Endodermal cell (in vitro differentiated cells): Measurements from ENCODE around the gene MAT2A. TPM values are rescaled to one million over a fixed set of nuclear protein-coding genes. Genes with fewer than 3 reads are reported as not detected.

Experiments used
- DNase-seq: peaks from one replicate; pipeline ENCODE4 v3.0.0-alpha.2; 2017
- H3K27ac ChIP-seq: 2 replicates; pipeline ENCODE4 v1.5.1; 2013; ENCODE audit warnings: mild to moderate bottlenecking, low read depth, low read length, moderate library complexity
- H3K27me3 ChIP-seq: 2 replicates; pipeline ENCODE4 v1.6.1; 2013; ENCODE audit warnings: mild to moderate bottlenecking, low read length, moderate library complexity; ENCODE audit not compliant: insufficient read depth, control insufficient read depth, poor library complexity, severe bottlenecking
- H3K36me3 ChIP-seq: 2 replicates; pipeline ENCODE4 v1.7.0; 2013; ENCODE audit warnings: mild to moderate bottlenecking, low read length, moderate library complexity; ENCODE audit not compliant: control insufficient read depth, insufficient read depth
- H3K4me1 ChIP-seq: one replicate; pipeline ENCODE4 v1.7.0; 2013; ENCODE audit warnings: low read length; ENCODE audit not compliant: control insufficient read depth, insufficient read depth
- H3K4me3 ChIP-seq: 2 replicates; pipeline ENCODE4 v1.5.1; 2013; ENCODE audit warnings: mild to moderate bottlenecking, low read length, moderate library complexity
- H3K9ac ChIP-seq: 2 replicates; pipeline ENCODE4 v1.6.1; 2013; ENCODE audit warnings: mild to moderate bottlenecking, low read length, moderate library complexity; ENCODE audit not compliant: poor library complexity, severe bottlenecking; ENCODE audit errors: extremely low read depth
- H3K9me3 ChIP-seq: 2 replicates; pipeline ENCODE4 v1.6.1; 2013; ENCODE audit warnings: mild to moderate bottlenecking, low read length, moderate library complexity; ENCODE audit not compliant: control insufficient read depth
- H3K27ac Mint-ChIP-seq: 2 replicates; pipeline ENCODE4 v1.8.0; 2020; ENCODE audit warnings: mixed read lengths
- H3K27me3 Mint-ChIP-seq: 2 replicates; pipeline ENCODE4 v1.8.0; 2021; ENCODE audit warnings: mild to moderate bottlenecking, mixed read lengths; ENCODE audit not compliant: insufficient read depth
- H3K36me3 Mint-ChIP-seq: 2 replicates; pipeline ENCODE4 v1.8.0; 2020; ENCODE audit warnings: low read depth, mixed read lengths
- H3K4me1 Mint-ChIP-seq: 2 replicates; pipeline ENCODE4 v1.8.0; 2020; ENCODE audit warnings: mixed read lengths
- H3K4me3 Mint-ChIP-seq: 2 replicates; pipeline ENCODE4 v1.8.0; 2020; ENCODE audit warnings: mild to moderate bottlenecking, moderate library complexity, mixed read lengths
- H3K9me3 Mint-ChIP-seq: 2 replicates; pipeline ENCODE4 v1.8.0; 2020; ENCODE audit warnings: mild to moderate bottlenecking, mixed read lengths
- CTCF ChIP-seq: fragments of 200-600 bp; sonication (generic); conservative IDR thresholded peaks from 2 replicates; pipeline ENCODE4 v1.5.0; 2021; ENCODE audit warnings: antibody characterized with exemption, mild to moderate bottlenecking
- WGBS, 2 experiments: methylation state at CpG; one replicate each; pipeline versions ENCODE4 v1.1.5 to v1.1.7; 2013; ENCODE audit warnings: missing lambda C conversion rate in 2 of 2, mixed read lengths in 1 of 2; ENCODE audit not compliant: insufficient coverage in 1 of 2, insufficient read length in 1 of 2; 5-methylcytosine and 5-hydroxymethylcytosine counted together
- total RNA-seq, 2 donors: library from RNA; stranded (reverse); fragmentation: NEBNext Ultra II Directional in 1 of 2; extraction: Animal tissue kit (Norgen Biotek cat#: 25700) in 1 of 2; gene quantifications; 2 replicates in 1 of 2; 3 replicates in 1 of 2; pipeline ENCODE4 v1.2.1, GENCODE V29; 2021

MAT2A gene
- total RNA-seq, 2 donors from 2014 or later = 171 to 267 TPM

GRCh38 chr2:85522090-85522647, 16.8 kb upstream of the MAT2A start:
- H3K9me3 Mint-ChIP-seq = no peaks in the 10 kb centered on the region
- TF ChIP-seq CTCF = no peak
- 93 to 96% methylated on average over 3 to 6 of the region's 6 CpGs for WGBS, 2 experiments
- H3K27me3 Mint-ChIP-seq = peaks cover 9% of the 10 kb centered on the region
- peaks cover 10% of the 10 kb centered on the region for H3K4me1 ChIP-seq
- H3K36me3 ChIP-seq = no peaks in the 10 kb centered on the region
- no peak overlapping the region for H3K27ac ChIP-seq
- H3K4me3 Mint-ChIP-seq = no peak overlapping the region
- H3K9me3 ChIP-seq = no peaks in the 10 kb centered on the region
- H3K9ac ChIP-seq = no peak overlapping the region
- H3K4me1 Mint-ChIP-seq = peaks cover 27% of the 10 kb centered on the region
- no peak overlapping the region for H3K27ac Mint-ChIP-seq
- no peaks in the 10 kb centered on the region for H3K36me3 Mint-ChIP-seq
- H3K4me3 ChIP-seq = no peak overlapping the region
- H3K27me3 ChIP-seq = peaks cover 15% of the 10 kb centered on the region
- no peak for DNase-seq

GRCh38 chr2:85523062-85523902, 15.7 kb upstream of the MAT2A start:
- H3K9me3 Mint-ChIP-seq = no peaks in the 10 kb centered on the region
- Histone ChIP-seq H3K4me3 (no peak overlapping the region), H3K27ac (no peak overlapping the region), H3K9ac (no peak overlapping the region), H3K9me3 (no peaks in the 10 kb centered on the region), H3K4me1 (peaks cover 10% of the 10 kb centered on the region), H3K27me3 (peaks cover 7% of the 10 kb centered on the region), H3K36me3 (no peaks in the 10 kb centered on the region)
- 92 to 93% methylated on average over 8 of the region's 8 CpGs for WGBS, 2 experiments
- H3K4me3 Mint-ChIP-seq = no peak overlapping the region
- TF ChIP-seq CTCF = no peak
- no peak for DNase-seq
- peaks cover 27% of the 10 kb centered on the region for H3K4me1 Mint-ChIP-seq
- H3K27me3 Mint-ChIP-seq = peaks cover 4% of the 10 kb centered on the region
- H3K27ac Mint-ChIP-seq = no peak overlapping the region
- no peaks in the 10 kb centered on the region for H3K36me3 Mint-ChIP-seq

GRCh38 chr2:85523903-85524335, 15.0 kb upstream of the MAT2A start:
- Histone ChIP-seq H3K9me3 (no peaks in the 10 kb centered on the region), H3K4me1 (peaks cover 10% of the 10 kb centered on the region), H3K36me3 (no peaks in the 10 kb centered on the region), H3K27ac (no peak overlapping the region), H3K4me3 (no peak overlapping the region), H3K9ac (no peak overlapping the region), H3K27me3 (peaks cover under 1% of the 10 kb centered on the region)
- peaks cover 27% of the 10 kb centered on the region for H3K4me1 Mint-ChIP-seq
- H3K27ac Mint-ChIP-seq = no peak overlapping the region
- H3K36me3 Mint-ChIP-seq = no peaks in the 10 kb centered on the region
- H3K9me3 Mint-ChIP-seq = no peaks in the 10 kb centered on the region
- DNase-seq = no peak
- no peak overlapping the region for H3K4me3 Mint-ChIP-seq
- TF ChIP-seq CTCF = no peak
- peaks cover 3% of the 10 kb centered on the region for H3K27me3 Mint-ChIP-seq
- 75 to 91% methylated on average over 1 to 5 of the region's 5 CpGs for WGBS, 2 experiments
